ENCODE results near the gene MAGEA10. TPM values are rescaled to one million over a fixed set of nuclear protein-coding genes. Genes with fewer than 3 reads are reported as not detected.

MAGEA10 gene
- total RNA-seq (2014; rRNA removed; shearing (Covaris generic)) (not detected in 2 replicates), polyA plus RNA-seq (2016; fragmentation: Nextera tagmentation; extraction: Ambion mirVana) (not detected in 2 replicates)
- long read RNA-seq: 0 reads

DNA sequence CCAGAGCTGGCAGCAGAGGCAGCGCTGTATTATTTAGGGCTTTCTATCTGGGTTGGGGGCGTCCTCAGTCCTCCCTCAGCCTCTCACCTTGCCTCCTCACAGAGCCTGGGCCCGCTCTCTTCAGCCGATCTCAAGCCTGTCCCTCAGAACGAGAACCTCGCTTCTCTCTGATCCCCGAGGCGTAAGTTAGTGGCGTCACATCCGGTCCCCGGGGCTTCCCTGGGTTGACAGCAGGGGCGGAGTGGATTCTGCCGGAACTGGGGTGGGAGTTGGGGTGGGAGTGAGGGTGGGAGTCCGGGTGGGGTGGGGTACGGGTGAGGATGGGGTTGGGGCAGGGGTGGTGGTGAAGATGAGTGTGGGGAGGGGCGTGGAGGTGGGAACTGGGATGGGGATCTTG lies at the start of gene MAGEA10:
Gene MAGEA10 (minus strand): TSS at position 190 of the 397 bp plus-strand sequence. CDS start 2,957 bp downstream, outside the sequence.
- no peaks in the 10 kb centered on the region for H3K36me3 ChIP-seq (ENCODE audit: insufficient read depth)
- H3K4me2 ChIP-seq: no peak within 1 kb of the TSS
- Mint-ChIP-seq H3K4me1 (no peaks in the 10 kb centered on the region), H3K36me3 (ENCODE audit: low read depth) (no peaks in the 10 kb centered on the region), H3K9me3 (no peaks in the 10 kb centered on the region; the same call in 2 of the 3 replicates), H3K27me3 (ENCODE audit: insufficient read depth, low read depth, poor library complexity) (no peaks in the 10 kb centered on the region), H3K27ac (no peak within 1 kb of the TSS), H3K4me3 (no peak within 1 kb of the TSS)
- no peaks in the 10 kb centered on the region for H4K20me1 ChIP-seq (replicated peaks; ENCODE audit: insufficient read depth)
- no peaks in the 10 kb centered on the region for H3K9me2 ChIP-seq (ENCODE audit: insufficient read depth)
- DNase-seq (ENCODE audit: low spot score) (no peak), ATAC-seq (no peak)
- H3K79me2 ChIP-seq (replicated peaks; ENCODE audit: insufficient read depth): no peaks in the 10 kb centered on the region
- no peak within 1 kb of the TSS for H3K27ac ChIP-seq (ENCODE audit: low read depth)
- H3K4me1 ChIP-seq (ENCODE audit: insufficient read depth): no peaks in the 10 kb centered on the region
- H2AFZ ChIP-seq: no peak within 1 kb of the TSS
- no peaks in the 10 kb centered on the region for H3K27me3 ChIP-seq (ENCODE audit: insufficient read depth)
- TF ChIP-seq EZH2phosphoT487 (IDR thresholded peaks at IDR 0.05; ENCODE audit: unreplicated experiment): no peak
- TF ChIP-seq NANOG (IDR thresholded peaks at IDR 0.05; ENCODE audit: borderline replicate concordance): no peak
- no peak for TF ChIP-seq STAT1 (IDR thresholded peaks at IDR 0.05; ENCODE audit: unreplicated experiment)
- no peak for TF ChIP-seq JUNB (IDR thresholded peaks at IDR 0.05; ENCODE audit: unreplicated experiment)
- no peak for TF ChIP-seq CREB1 (CRISPR knock-in tag; IDR thresholded peaks at IDR 0.05; ENCODE audit: low read depth)
- no peak for TF ChIP-seq POLR2AphosphoS5 (IDR thresholded peaks at IDR 0.05; ENCODE audit: low read depth)
- no peak for TF ChIP-seq ETS1 (IDR thresholded peaks at IDR 0.05)
- TF ChIP-seq ZNF114 (CRISPR knock-in tag; IDR thresholded peaks at IDR 0.05): no peak
- TF ChIP-seq ZNF331 (CRISPR knock-in tag; IDR thresholded peaks at IDR 0.05; ENCODE audit: low read depth): no peak
- TF ChIP-seq EZH2 (IDR thresholded peaks at IDR 0.05; ENCODE audit: low read depth, unreplicated experiment): no peak
- TF ChIP-seq, protein P1, sequence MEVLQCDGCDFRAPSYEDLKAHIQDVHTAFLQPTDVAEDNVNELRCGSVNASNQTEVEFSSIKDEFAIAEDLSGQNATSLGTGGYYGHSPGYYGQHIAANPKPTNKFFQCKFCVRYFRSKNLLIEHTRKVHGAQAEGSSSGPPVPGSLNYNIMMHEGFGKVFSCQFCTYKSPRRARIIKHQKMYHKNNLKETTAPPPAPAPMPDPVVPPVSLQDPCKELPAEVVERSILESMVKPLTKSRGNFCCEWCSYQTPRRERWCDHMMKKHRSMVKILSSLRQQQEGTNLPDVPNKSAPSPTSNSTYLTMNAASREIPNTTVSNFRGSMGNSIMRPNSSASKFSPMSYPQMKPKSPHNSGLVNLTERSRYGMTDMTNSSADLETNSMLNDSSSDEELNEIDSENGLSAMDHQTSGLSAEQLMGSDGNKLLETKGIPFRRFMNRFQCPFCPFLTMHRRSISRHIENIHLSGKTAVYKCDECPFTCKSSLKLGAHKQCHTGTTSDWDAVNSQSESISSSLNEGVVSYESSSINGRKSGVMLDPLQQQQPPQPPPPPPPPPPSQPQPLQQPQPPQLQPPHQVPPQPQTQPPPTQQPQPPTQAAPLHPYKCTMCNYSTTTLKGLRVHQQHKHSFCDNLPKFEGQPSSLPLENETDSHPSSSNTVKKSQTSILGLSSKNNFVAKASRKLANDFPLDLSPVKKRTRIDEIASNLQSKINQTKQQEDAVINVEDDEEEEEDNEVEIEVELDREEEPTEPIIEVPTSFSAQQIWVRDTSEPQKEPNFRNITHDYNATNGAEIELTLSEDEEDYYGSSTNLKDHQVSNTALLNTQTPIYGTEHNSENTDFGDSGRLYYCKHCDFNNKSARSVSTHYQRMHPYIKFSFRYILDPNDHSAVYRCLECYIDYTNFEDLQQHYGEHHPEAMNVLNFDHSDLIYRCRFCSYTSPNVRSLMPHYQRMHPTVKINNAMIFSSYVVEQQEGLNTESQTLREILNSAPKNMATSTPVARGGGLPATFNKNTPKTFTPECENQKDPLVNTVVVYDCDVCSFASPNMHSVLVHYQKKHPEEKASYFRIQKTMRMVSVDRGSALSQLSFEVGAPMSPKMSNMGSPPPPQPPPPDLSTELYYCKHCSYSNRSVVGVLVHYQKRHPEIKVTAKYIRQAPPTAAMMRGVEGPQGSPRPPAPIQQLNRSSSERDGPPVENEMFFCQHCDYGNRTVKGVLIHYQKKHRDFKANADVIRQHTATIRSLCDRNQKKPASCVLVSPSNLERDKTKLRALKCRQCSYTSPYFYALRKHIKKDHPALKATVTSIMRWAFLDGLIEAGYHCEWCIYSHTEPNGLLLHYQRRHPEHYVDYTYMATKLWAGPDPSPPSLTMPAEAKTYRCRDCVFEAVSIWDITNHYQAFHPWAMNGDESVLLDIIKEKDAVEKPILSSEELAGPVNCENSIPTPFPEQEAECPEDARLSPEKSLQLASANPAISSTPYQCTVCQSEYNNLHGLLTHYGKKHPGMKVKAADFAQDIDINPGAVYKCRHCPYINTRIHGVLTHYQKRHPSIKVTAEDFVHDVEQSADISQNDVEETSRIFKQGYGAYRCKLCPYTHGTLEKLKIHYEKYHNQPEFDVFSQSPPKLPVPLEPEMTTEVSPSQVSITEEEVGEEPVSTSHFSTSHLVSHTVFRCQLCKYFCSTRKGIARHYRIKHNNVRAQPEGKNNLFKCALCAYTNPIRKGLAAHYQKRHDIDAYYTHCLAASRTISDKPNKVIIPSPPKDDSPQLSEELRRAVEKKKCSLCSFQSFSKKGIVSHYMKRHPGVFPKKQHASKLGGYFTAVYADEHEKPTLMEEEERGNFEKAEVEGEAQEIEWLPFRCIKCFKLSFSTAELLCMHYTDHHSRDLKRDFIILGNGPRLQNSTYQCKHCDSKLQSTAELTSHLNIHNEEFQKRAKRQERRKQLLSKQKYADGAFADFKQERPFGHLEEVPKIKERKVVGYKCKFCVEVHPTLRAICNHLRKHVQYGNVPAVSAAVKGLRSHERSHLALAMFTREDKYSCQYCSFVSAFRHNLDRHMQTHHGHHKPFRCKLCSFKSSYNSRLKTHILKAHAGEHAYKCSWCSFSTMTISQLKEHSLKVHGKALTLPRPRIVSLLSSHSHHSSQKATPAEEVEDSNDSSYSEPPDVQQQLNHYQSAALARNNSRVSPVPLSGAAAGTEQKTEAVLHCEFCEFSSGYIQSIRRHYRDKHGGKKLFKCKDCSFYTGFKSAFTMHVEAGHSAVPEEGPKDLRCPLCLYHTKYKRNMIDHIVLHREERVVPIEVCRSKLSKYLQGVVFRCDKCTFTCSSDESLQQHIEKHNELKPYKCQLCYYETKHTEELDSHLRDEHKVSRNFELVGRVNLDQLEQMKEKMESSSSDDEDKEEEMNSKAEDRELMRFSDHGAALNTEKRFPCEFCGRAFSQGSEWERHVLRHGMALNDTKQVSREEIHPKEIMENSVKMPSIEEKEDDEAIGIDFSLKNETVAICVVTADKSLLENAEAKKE (CRISPR knock-in tag; IDR thresholded peaks at IDR 0.05): no peak
- TF ChIP-seq, protein P2, sequence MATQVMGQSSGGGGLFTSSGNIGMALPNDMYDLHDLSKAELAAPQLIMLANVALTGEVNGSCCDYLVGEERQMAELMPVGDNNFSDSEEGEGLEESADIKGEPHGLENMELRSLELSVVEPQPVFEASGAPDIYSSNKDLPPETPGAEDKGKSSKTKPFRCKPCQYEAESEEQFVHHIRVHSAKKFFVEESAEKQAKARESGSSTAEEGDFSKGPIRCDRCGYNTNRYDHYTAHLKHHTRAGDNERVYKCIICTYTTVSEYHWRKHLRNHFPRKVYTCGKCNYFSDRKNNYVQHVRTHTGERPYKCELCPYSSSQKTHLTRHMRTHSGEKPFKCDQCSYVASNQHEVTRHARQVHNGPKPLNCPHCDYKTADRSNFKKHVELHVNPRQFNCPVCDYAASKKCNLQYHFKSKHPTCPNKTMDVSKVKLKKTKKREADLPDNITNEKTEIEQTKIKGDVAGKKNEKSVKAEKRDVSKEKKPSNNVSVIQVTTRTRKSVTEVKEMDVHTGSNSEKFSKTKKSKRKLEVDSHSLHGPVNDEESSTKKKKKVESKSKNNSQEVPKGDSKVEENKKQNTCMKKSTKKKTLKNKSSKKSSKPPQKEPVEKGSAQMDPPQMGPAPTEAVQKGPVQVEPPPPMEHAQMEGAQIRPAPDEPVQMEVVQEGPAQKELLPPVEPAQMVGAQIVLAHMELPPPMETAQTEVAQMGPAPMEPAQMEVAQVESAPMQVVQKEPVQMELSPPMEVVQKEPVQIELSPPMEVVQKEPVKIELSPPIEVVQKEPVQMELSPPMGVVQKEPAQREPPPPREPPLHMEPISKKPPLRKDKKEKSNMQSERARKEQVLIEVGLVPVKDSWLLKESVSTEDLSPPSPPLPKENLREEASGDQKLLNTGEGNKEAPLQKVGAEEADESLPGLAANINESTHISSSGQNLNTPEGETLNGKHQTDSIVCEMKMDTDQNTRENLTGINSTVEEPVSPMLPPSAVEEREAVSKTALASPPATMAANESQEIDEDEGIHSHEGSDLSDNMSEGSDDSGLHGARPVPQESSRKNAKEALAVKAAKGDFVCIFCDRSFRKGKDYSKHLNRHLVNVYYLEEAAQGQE (IDR thresholded peaks at IDR 0.05; ENCODE audit: unreplicated experiment): no peak
- TF ChIP-seq, protein P3, sequence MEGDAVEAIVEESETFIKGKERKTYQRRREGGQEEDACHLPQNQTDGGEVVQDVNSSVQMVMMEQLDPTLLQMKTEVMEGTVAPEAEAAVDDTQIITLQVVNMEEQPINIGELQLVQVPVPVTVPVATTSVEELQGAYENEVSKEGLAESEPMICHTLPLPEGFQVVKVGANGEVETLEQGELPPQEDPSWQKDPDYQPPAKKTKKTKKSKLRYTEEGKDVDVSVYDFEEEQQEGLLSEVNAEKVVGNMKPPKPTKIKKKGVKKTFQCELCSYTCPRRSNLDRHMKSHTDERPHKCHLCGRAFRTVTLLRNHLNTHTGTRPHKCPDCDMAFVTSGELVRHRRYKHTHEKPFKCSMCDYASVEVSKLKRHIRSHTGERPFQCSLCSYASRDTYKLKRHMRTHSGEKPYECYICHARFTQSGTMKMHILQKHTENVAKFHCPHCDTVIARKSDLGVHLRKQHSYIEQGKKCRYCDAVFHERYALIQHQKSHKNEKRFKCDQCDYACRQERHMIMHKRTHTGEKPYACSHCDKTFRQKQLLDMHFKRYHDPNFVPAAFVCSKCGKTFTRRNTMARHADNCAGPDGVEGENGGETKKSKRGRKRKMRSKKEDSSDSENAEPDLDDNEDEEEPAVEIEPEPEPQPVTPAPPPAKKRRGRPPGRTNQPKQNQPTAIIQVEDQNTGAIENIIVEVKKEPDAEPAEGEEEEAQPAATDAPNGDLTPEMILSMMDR (conservative IDR thresholded peaks at IDR 0.05; ENCODE audit: low read depth in 2 of 2): no peak
- no peak within 1 kb of the TSS for H3K4me3 ChIP-seq
- H3F3A ChIP-seq (replicated peaks; ENCODE audit: low read depth): no peaks in the 10 kb centered on the region

Data from GM23338 (cell line).